Suppressor macrophage treated with lipopolysaccharide for 1 hour (primary cell): ENCODE measurements around the gene IQSEC1.
A peak's percentile ranks its signal among the peaks of the same experiment; 100 is the strongest.

Experiments used
- DNase-seq, 3 donors: peaks; one replicate each; pipeline ENCODE4 v3.0.0-alpha.2; 2020 to 2022

Gene IQSEC1

GRCh38 chr3:13013994-13014754, 59.1 kb downstream of the IQSEC1 start:
- peak; percentile 74 to 86 (median 83) for DNase-seq

DNA sequence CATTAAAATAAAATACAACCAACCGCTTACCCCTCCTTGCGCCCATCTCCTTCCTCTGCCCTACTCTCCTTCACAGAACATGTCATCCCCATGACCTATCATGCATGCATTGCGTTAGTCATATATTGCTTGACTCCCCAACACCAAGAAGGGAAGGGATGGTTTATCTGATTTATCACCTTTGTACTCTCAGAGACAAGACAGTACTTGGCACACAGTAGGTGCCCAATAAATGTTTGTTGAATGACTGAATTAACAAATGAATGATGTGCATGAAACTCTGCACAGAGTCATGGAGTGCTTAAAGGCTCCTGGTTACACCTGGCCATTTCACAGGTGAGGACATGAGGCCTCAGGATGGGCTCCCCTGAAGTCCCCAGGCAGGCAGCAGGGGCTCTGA, 59.7 kb downstream of the IQSEC1 start:
- DNase-seq, result peak in 2 of 3 donors; percentile 52 to 67

DNA sequence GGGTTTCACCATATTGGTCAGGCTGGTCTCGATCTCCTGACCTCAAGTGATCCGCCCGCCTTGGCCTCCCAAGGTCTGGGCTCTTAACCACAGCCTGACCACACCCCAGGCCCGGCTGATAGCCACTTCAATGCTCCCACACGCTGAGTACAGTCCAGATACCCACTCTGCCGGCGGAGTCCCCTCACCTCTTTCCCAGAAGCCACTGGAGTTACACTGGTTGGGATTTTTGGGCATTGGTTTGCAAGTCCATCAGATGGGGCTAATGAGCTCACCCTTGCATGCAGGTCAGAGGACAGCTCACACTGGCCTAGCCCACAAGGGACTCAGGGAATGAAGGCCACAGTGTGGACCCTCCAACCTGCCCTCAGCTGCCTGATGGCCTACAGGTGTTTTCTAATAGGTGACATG, 60.1 kb downstream of the IQSEC1 start:
- peak; percentile 65 to 88 (median 82) for DNase-seq

GRCh38 chr3:13012221-13012691, 61.0 kb downstream of the IQSEC1 start:
- peak; percentile 97 to 100 (median 98) for DNase-seq

- peak; percentile 75 to 86 (median 84) for DNase-seq
These were observed 61.5 kb downstream of the IQSEC1 start for GRCh38 chr3:13011573-13012220.

GRCh38 chr3:13010780-13011572, 62.3 kb downstream of the IQSEC1 start:
- DNase-seq, result peak in 2 of 3 donors; percentile 20 to 32

- DNase-seq, result peak in 1 of 3 donors; percentile 26
These were observed 63.3 kb downstream of the IQSEC1 start for GRCh38 chr3:13009946-13010315.

GRCh38 chr3:13009132-13009945, 63.9 kb downstream of the IQSEC1 start:
- DNase-seq, result peak; percentile 95 to 97 (median 97)

DNA sequence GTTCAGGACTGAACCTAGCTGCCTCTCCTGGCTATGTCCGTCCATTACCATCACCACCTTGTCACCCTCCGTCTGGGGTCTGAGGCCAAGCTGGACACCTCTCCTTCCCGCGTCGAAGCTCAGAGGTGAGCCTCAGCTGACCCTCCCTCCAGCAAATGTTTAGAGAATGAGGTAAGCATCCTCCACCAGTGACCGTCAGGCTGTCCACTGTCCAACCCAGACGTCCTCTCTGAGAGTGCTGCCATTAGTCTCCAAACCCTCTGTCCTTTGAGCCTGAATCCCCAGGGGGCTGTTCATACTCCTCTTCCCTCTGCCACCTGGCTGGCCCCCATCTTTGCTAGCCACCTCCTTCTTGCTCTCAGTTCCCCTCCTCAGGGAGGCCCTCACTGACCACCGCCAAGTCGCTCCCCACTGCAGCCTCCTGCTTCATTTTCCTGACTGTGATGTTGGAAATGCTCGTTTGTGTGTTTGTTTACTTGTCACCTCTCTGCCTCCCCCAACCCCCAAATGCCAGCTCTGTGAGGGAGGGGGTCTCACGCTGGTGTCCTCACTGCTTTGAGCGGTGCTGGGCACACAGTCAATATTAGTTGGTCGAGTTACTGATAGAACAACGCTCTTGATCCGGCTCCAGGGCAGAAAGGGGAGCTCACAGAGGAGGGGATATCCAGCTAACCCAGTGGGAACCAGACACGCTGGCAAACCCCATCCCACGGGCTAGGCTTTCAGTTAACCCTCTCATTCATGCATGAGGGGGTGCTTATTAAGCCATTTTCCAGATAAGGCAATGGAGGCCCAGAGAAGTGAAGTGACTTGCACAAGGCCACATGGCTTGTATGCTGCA, 64.9 kb downstream of the IQSEC1 start:
- DNase-seq, result peak in 1 of 3 donors; percentile 38

DNA sequence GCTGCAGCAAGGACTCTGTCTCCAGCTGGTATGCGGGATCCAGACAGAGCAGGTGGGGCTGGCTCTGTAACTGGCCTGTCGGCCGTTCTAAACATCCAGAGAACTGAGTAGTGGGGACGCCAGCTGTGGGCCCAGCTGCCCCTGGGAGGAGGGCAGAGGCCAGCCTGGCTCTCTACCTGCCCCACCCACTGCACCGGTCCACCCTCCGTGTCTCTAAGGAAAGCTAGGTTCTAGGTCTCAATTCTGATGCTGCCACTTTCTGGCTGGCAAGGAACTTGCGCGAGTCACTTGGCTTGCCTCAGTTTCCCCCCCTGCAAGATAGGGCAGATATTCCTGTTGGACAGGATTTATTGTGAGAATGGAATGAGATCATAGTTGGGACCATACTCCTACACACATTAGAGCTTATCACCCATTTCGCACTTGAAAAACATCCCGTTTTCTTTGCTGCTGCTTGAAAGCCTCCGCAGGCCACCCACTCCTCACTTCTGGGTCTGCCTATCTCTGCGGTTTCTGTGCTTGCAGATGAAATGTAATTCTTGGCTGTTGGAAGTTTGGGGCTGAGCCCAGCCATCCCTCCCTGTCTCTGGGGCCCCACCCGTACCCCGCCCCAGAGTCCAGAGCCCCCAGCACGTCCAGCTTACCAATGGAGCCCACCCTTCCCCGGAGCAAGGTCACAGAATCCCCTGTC, 65.8 kb downstream of the IQSEC1 start:
- DNase-seq, result no peak

DNA sequence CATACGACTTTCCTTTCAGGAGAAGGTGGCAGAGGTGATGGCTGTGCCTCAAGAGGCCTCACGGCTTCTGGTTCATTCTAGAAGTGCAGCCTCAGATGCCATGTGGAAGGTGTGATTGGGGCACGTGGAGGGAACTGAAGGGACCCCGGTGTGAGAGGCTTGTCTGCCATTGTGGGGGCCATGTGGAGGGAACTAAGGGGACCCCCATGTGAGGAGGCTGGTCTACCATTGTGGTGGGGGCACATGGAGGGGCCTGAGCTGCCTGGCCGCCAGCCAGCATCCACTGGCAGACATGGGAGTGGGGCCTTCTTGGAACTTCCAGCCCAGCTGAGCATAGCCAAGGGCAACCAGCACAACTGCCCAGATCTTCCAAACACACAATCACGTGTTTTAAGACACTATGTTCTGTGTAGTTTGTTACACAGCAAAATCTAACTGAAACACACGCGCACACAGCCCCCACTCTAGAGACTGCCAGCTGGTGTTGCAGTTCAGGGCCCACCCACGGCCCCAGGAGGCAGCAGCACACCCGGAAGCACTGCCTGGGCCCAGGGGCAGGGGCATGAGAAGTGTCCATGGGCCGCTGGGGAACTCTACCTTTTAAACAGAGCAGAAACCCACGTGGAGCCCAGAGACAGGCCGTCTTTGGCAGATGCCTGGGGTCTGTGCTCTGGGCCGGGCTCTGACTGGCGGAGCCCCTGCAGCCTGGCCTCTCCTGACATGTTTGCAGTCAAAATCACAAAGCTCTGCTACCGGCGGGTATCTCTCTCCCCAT, 66.8 kb downstream of the IQSEC1 start:
- no peak for DNase-seq

DNA sequence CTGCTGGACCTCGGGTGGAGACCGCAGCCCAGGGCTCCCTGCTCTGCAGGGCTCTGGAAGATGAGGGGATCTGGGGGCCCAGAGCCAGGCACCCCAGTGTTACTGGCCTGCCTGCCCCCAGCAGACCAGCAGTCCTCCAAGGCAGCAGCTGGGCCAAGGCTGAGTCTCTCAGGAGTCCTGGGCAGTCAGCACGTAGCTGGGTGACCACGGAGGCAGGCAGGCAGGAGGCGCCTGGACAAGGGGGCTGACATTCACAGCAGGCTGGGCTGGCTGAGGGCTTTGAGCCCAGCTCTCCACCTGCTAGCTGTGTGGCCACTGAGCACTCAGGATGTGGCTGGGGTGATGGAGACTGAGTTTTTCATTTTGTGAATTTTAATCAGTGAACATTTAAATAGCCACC, 67.9 kb downstream of the IQSEC1 start:
- no peak for DNase-seq

- peak; percentile 82 to 84 (median 84) for DNase-seq
These were observed 68.9 kb downstream of the IQSEC1 start for GRCh38 chr3:13004376-13004775.

DNA sequence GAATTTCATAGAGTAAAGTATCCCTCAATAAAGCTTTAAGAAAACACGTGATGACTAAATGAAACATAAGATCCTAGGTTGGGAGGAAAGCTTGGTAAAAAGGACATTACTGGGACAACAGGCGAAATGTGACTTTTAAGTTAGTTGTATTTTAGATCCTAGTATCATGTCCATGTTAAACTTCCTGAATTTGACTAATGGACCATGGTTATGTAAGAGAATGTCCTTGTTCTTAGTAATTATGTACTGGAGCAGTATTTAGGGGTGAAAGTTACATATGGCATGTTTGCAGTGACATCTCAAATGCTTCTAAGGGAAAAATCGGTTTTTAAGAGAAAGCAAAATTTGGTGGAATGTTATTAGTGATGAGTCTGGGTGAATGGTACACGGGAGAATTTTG, 69.6 kb downstream of the IQSEC1 start:
- peak in 2 of 3 donors; percentile 47 to 49 for DNase-seq

DNA sequence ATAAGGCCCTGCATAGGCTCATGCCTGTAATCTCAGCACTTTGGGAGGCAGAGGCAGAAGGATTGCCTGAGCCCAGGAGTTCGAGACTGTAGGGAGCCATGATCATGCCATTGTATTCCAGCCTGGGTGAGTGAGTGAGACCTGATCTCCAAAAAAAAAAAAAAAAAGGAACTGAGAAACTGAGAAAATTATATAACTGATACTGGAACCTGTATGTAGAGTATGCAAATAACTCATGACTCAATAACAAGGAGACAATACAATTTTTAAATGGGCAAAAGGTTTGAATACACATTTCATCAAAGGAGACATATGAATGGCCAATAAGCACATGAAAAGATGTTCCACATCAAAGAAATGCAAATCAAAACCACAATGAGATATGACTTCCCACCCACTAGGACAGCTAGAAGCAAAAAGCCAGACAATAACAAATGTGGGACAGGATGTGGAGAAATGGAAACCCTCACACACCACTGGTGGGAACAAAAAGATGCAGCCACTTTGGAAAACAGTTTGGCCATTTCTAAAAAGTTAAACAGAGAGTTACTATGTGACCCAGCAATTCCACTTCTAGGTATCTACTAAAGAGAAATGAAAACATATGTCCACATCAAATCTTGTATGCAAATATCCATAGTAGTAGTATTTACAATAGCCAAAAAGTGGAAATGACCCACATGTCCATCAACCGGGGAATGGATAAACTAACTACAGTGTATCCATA, 70.7 kb downstream of the IQSEC1 start:
- DNase-seq, result peak; percentile 27 to 72 (median 62)

DNA sequence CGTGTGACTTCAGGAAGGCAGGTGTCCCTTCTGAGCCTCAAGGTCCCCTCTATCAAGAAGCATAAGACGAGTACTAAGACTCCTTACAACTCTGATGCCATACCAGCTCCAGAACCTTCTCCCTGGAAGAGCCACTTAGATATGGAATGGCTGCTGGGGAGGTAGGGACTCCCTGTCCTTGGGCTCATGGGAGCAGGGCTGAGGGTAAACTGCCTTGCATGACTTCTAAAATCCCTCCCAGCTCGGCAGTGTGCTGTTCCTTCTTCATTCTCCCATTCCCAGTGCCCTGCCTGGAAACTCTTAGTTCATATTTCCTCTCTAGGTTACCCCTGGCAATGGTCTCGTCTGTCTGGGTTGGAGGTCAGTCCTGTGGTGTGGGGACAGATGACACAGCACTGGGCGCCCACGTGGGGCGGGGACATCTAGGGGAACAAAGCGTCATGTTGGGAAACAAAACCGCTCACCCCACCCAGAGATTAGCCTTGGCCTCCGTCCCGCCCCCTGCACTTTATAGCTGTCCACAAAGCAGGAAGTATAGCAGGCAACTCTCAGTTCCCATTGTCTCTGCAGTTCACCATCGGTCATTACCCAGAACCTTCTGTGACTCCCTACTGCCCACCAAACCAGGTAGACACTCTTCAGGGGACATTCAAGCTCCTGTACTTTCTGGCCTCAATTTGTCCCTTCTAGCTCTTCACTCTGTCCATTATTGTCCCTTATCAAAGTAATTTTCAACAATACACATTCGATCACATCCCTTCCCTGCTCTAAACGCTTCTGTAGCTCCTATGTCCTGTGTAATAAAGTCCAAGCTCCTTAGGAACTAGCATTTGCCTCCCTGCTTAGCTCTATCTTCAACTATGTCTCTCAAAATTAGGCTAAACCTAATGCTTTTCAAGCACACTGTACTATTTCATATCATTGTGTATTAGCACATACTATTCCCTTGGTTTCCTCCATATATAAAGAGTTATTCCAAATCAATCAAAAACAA, 73.8 kb downstream of the IQSEC1 start:
- peak; percentile 99 for DNase-seq

- DNase-seq, result peak in 1 of 3 donors; percentile 28
These were observed 74.6 kb downstream of the IQSEC1 start for GRCh38 chr3:12998648-12999047.

- DNase-seq, result no peak
These were observed 75.8 kb downstream of the IQSEC1 start for GRCh38 chr3:12997387-12997786.
